Measurements from ENCODE around the gene AJAP1. TPM values are rescaled to one million over a fixed set of nuclear protein-coding genes. Genes with fewer than 3 reads are reported as not detected.
A peak's percentile ranks its signal among the peaks of the same experiment; 100 is the strongest.

Gene AJAP1
- total RNA-seq, 1 experiment from 2014 or later: not detected

DNA sequence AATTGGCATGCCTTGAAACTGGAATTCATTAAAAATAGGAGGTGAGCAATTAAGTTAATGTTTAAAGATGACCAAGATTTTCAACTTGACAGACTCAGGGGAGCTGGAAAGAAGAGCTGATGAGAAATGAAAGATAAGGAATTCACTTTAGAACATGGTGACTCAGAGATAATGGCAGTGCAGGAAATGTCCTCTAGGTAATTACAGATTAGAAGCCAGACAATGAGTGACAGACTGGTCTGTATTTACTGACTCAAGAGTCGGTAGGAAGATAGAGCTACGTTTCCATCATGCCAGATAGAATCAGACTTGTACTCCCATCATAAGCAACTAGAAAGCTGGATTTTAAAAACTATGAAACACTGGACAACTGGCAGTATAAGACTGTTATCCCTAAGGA is 151.6 kb downstream of the AJAP1 start:
- Histone ChIP-seq H3K79me2 (ENCODE audit: low read depth) (no peaks in the 10 kb centered on the region), H3K4me2 (no peak overlapping the region), H3K27me3 (ENCODE audit: insufficient read depth, low read depth) (no peaks in the 10 kb centered on the region; the same call in 1 of the 2 replicates), H3K9me3 (ENCODE audit: insufficient read depth, low read depth) (no peaks in the 10 kb centered on the region), H3K27ac (no peak overlapping the region), H3K9me2 (ENCODE audit: insufficient read depth) (no peaks in the 10 kb centered on the region), H3K4me3 (no peak overlapping the region), H3F3A (ENCODE audit: insufficient read depth, low read depth) (no peaks in the 10 kb centered on the region), H3K36me3 (ENCODE audit: low read depth) (no peaks in the 10 kb centered on the region), H2AFZ (no peak overlapping the region), H3K4me1 (replicated peaks; ENCODE audit: insufficient read depth) (no peaks in the 10 kb centered on the region), H4K20me1 (ENCODE audit: insufficient read depth) (no peaks in the 10 kb centered on the region)
- TF ChIP-seq, protein P1, sequence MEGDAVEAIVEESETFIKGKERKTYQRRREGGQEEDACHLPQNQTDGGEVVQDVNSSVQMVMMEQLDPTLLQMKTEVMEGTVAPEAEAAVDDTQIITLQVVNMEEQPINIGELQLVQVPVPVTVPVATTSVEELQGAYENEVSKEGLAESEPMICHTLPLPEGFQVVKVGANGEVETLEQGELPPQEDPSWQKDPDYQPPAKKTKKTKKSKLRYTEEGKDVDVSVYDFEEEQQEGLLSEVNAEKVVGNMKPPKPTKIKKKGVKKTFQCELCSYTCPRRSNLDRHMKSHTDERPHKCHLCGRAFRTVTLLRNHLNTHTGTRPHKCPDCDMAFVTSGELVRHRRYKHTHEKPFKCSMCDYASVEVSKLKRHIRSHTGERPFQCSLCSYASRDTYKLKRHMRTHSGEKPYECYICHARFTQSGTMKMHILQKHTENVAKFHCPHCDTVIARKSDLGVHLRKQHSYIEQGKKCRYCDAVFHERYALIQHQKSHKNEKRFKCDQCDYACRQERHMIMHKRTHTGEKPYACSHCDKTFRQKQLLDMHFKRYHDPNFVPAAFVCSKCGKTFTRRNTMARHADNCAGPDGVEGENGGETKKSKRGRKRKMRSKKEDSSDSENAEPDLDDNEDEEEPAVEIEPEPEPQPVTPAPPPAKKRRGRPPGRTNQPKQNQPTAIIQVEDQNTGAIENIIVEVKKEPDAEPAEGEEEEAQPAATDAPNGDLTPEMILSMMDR (conservative IDR thresholded peaks at IDR 0.05): no peak
- no peak for TF ChIP-seq EZH2 (IDR thresholded peaks at IDR 0.05; ENCODE audit: low read depth)
- ChIA-PET POLR2A (ENCODE audit: unreplicated experiment) (no interaction called here), CTCF (no interaction called here)
- intact Hi-C loops (cut with micrococcal nuclease; ENCODE audit: unreplicated experiment): no loop called here
- DNase-seq: no peak
- BruUV-seq (replicated peaks): no TSS peak

DNA sequence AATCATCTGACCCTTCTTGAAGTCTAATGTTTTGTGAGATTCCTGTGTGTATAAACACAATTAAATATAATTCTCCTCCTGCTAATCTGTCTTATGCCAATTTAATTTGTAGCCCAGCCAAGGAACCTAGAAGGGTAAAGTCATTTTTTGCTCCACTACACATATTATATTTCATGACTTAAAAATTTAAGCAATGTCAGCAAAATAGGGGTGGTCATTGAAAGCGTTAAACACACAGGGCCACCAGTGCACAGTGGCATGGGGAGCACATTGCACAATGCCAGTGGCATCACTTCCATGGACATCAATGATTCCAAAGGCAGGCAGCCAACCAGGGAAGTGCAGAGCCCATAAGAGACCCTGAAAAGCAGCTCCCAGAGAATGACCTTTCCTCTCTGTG is 166.1 kb downstream of the AJAP1 start:
- Histone ChIP-seq H3K9me3 (ENCODE audit: insufficient read depth, low read depth) (no peaks in the 10 kb centered on the region), H3K27ac (no peak overlapping the region), H3K79me2 (ENCODE audit: low read depth) (no peaks in the 10 kb centered on the region), H3F3A (ENCODE audit: insufficient read depth, low read depth) (no peaks in the 10 kb centered on the region), H2AFZ (no peak overlapping the region), H3K4me3 (no peak overlapping the region), H3K4me2 (no peak overlapping the region), H4K20me1 (ENCODE audit: insufficient read depth) (no peaks in the 10 kb centered on the region), H3K36me3 (ENCODE audit: low read depth) (no peaks in the 10 kb centered on the region), H3K4me1 (replicated peaks; ENCODE audit: insufficient read depth) (no peaks in the 10 kb centered on the region), H3K9me2 (ENCODE audit: insufficient read depth) (no peaks in the 10 kb centered on the region), H3K27me3 (ENCODE audit: insufficient read depth, low read depth) (no peaks in the 10 kb centered on the region)
- CTCF ChIA-PET: no interaction called here
- POLR2A ChIA-PET (ENCODE audit: unreplicated experiment): no interaction called here
- intact Hi-C loops (cut with micrococcal nuclease; ENCODE audit: unreplicated experiment): no loop called here
- BruUV-seq (replicated peaks): no TSS peak
- no peak for DNase-seq
- no peak for TF ChIP-seq EZH2 (IDR thresholded peaks at IDR 0.05; ENCODE audit: low read depth)
- TF ChIP-seq, protein P1 (conservative IDR thresholded peaks at IDR 0.05): no peak

DNA sequence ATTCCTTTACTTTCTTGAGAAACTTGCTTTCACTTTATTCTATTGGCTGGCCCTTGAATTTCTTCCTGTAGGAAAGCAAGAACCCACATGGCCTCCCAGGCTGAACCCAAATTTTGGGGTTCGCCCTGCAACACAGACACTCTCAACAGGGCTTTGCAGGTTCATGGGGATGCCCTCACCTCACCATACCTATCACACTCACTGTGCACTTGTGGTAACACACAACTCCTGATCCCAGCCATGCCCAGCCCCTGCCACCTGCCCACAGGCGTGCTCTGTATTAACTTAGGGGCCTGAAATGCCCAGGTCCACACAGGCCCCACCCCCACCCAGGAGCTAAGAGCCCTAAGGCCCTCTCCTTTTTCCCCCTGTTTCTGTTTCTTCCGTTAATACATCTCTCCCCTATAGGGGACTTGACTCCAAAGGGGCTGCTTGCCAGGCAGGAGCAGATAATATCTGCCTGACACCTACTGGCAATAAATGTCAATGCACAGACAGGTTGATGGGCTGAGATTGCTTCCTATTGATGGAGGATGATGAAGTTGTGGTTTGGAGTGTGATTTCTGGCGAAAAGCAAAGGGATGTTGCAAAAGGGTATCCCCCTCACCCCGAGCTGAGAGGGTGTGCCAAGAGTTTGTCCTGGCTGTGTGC is 171.5 kb downstream of the AJAP1 start:
- H3K4me1 ChIP-seq (replicated peaks; ENCODE audit: insufficient read depth): no peaks in the 10 kb centered on the region
- no peak overlapping the region for H3K4me2 ChIP-seq
- BruUV-seq (replicated peaks): no TSS peak
- H3K27me3 ChIP-seq (ENCODE audit: insufficient read depth, low read depth): no peaks in the 10 kb centered on the region
- no peaks in the 10 kb centered on the region for H4K20me1 ChIP-seq (ENCODE audit: insufficient read depth)
- no peak overlapping the region for H3K4me3 ChIP-seq
- no peak for DNase-seq
- intact Hi-C loops (cut with micrococcal nuclease; ENCODE audit: unreplicated experiment): no loop called here
- H3K9me3 ChIP-seq (ENCODE audit: insufficient read depth, low read depth): no peaks in the 10 kb centered on the region
- ChIA-PET POLR2A (ENCODE audit: unreplicated experiment) (no interaction called here), CTCF (interaction anchor here (0.6 kb wide), 1 partner anchor 17 kb away, joined by 3 read pairs; no protein-coding TSS in a partner anchor)
- H3K9me2 ChIP-seq (ENCODE audit: insufficient read depth): no peaks in the 10 kb centered on the region
- H3K79me2 ChIP-seq (ENCODE audit: low read depth): no peaks in the 10 kb centered on the region
- no peaks in the 10 kb centered on the region for H3K36me3 ChIP-seq (ENCODE audit: low read depth)
- TF ChIP-seq EZH2 (IDR thresholded peaks at IDR 0.05; ENCODE audit: low read depth): no peak
- TF ChIP-seq, protein P1 (conservative IDR thresholded peaks at IDR 0.05): peak; percentile 42
- H2AFZ ChIP-seq: no peak overlapping the region
- no peaks in the 10 kb centered on the region for H3F3A ChIP-seq (ENCODE audit: insufficient read depth, low read depth)
- no peak overlapping the region for H3K27ac ChIP-seq
